Stimulated activated CD4-positive, alpha-beta T cell treated with anti-CD3 and anti-CD28 coated beads, Interleukin-1b, Interleukin-23, amount 100 ng/mL, for 1 hour (primary cell): ENCODE measurements around the gene CBLC.

ENCODE experiments used
- DNase-seq, 2 donors: peaks; one replicate each; pipeline ENCODE4 v3.0.0-alpha.2; 2020; ENCODE audit warnings: low read depth in 2 of 2

The CBLC gene

GRCh38 chr19:44799627-44800346 lies 22.1 kb downstream of the CBLC start:
- no peak for DNase-seq

GRCh38 chr19:44800461-44800860 lies 22.8 kb downstream of the CBLC start:
- DNase-seq, result peak; percentile 69 to 74

- no peak for DNase-seq
Measured at GRCh38 chr19:44803442-44804428, 26.0 kb downstream of the CBLC start.

DNA sequence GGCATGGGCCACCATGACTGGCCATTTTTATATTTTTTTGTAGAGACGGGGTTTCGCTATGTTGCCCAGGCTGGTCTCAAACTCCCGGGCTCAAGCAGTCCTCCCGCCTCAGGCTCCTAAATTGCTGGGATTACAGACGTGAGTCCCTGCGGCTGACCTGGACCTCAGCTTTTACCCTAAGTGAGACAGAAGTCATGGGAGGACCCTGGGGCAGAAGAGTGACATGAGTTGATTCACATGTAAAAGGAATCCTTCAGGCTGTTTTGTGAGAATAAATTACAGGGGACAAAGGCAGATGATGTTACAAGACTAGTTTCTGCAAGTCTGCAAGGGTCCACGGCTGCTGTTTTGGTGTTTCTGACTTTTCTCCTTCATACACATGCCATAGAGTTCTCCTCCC lies 28.6 kb downstream of the CBLC start:
- no peak for DNase-seq

GRCh38 chr19:44807162-44807561 lies 29.5 kb downstream of the CBLC start:
- DNase-seq, result no peak

DNA sequence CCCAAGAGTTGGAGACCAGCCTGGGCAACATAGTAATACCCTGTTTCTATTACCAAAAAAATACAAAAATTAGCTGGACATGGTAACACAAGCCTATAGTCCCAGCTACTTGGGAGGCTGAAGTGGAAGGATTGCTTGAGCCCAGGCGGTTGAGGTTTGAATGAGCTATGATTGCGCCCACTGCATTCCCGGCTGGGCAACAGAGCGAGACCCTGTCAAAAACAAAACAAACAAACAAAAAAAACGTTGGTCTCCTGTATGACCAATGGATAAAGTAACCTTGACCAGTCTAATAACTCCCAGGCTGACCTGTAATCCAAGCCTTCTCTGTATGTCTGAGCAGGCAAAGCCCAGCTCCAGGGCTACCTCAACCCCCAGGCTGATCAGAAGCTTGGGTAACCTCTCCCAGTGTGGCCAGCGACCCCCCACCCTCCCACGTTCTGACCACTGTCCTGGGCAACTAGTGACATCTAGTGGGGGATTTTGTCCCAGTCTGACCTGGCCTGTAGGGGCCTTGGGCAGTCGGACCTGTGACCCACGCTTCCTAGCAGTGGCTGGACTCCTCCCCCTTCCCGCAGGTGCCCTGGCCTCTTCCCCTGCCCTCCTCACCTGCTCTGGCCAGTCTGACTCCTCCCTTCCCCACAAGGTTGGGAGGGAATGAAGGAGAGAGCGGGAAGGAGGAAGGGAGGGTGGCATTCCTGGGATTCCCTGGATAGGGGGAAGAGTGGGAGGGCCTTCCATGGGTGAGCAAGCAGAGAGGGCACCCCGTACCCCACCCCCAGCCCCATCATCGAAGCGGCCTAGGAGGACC lies 30.2 kb downstream of the CBLC start:
- no peak for DNase-seq

GRCh38 chr19:44808463-44809371 lies 31.0 kb downstream of the CBLC start, which contains the start of gene BCAM:
BCAM (plus strand) TSS chr19:44809103; CDS start chr19:44809125, 22 bp downstream.
- no peak for DNase-seq

- no peak for DNase-seq
Measured at GRCh38 chr19:44809577-44810233, 32.0 kb downstream of the CBLC start.

GRCh38 chr19:44810234-44811121 lies 32.8 kb downstream of the CBLC start:
- DNase-seq, result no peak

GRCh38 chr19:44811122-44811419 lies 33.4 kb downstream of the CBLC start:
- no peak for DNase-seq

DNA sequence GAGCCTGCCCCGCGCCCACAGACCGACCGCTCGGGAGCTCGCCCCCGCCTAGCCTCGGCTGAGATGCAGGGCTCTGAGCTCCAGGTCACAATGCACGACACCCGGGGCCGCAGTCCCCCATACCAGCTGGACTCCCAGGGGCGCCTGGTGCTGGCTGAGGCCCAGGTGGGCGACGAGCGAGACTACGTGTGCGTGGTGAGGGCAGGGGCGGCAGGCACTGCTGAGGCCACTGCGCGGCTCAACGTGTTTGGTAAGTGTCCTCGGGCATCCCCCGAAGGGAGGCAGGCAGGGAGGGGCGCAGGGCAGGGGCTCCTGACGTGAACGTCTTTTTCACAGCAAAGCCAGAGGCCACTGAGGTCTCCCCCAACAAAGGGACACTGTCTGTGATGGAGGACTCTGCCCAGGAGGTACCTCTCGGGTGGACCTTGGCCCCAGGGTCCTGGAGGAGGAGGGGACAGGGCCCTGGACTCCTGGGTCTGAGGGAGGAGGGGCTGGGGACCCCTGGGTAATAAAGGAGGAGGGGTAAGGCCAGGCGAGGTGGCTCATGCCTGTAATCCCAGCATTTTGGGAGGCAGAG lies 34.5 kb downstream of the CBLC start:
- DNase-seq, result no peak

DNA sequence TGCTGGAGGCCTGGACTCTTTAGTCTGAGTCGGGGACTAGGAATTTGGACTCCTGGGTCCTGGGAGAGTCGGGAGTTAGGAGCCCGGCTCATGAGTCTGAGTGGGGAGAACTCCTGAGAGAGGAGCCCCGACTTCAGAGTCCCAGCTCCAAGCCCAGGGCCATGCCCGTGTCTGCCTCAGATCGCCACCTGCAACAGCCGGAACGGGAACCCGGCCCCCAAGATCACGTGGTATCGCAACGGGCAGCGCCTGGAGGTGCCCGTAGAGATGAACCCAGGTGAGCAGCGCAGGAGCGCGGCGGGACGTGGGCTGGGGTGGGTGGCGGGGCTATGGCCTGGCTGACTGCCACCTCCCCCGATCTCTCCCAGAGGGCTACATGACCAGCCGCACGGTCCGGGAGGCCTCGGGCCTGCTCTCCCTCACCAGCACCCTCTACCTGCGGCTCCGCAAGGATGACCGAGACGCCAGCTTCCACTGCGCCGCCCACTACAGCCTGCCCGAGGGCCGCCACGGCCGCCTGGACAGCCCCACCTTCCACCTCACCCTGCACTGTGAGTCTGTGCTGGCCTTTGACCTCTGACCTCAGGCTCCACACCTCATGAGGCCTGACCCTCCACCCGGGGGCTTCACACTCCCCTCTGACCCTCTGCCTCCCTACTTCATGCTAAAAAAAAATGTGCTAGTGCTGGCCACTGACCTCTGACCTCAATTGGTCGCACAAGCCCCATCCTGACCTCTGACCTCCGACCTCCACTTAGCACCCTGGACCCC lies 35.6 kb downstream of the CBLC start:
- DNase-seq, result no peak

- DNase-seq, result no peak
Measured at GRCh38 chr19:44813841-44814470, 36.3 kb downstream of the CBLC start.

DNA sequence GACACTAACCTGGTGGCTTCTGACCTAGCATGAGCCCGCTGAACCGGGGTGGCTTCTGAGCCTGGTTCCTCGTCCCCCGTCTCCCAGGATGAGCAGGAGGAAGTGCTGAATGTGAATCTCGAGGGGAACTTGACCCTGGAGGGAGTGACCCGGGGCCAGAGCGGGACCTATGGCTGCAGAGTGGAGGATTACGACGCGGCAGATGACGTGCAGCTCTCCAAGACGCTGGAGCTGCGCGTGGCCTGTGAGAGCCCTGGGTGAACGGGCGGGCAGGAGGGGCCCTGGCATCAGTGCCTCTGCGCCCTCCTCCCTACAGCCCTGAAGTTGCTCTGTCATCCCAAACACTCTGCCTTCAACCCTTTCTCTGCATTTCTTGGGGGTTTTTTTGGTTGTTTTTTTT lies 36.8 kb downstream of the CBLC start:
- DNase-seq, result no peak

DNA sequence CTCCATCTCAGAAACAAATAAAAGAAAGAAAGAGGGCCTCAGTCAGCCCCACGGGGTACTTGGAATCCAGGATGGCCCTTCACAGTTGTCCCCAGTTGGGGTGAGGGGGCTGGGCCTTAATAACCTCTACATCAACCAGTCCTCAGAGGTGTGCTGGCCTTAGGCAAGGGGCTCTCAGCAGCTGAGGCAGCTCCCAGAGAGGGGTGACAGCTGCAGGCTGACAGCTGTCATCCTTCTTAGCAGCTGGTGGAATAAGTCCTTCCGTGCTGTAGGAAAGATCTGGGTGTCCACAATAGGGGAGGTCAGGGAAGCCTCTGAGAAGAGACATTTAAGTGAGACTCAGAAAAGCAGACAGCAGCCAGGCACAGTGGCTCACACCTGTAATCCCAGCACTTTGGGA lies 38.6 kb downstream of the CBLC start:
- DNase-seq, result no peak

DNA sequence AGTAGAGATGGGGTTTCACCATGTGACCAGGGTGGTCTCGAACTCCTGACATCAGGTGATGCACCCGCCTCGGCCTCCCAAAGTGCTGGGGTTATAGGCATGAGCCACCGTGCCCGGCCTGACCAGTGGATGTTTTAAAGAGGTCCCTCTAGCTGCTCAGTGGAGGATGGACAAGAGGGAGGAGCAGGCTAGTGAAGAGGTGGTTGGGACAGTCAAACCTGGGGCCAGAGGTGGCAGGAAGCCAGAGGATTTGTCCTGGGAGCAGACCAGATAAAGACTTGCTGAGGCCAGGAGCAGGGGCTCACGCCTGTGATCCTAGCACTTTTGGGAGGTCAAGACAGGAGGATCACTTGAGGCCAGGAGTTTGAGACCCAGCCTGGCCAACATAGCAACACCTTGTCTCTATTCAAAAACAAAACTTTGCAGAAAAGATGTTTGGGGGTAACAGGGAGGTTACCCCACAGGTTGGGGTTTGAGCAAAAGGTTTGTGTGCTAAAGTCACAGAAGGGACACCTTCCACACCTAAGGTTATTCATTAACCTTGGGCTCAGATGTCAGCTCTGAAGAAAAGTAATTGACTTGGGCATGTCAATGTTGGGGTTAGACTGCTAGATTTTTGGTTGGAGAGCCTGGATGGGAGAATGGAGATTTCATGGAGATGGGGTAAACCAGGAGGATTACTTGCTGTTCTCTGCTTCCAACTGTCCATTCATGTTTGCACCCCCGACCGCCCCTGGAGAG lies 40.2 kb downstream of the CBLC start:
- DNase-seq, result no peak

DNA sequence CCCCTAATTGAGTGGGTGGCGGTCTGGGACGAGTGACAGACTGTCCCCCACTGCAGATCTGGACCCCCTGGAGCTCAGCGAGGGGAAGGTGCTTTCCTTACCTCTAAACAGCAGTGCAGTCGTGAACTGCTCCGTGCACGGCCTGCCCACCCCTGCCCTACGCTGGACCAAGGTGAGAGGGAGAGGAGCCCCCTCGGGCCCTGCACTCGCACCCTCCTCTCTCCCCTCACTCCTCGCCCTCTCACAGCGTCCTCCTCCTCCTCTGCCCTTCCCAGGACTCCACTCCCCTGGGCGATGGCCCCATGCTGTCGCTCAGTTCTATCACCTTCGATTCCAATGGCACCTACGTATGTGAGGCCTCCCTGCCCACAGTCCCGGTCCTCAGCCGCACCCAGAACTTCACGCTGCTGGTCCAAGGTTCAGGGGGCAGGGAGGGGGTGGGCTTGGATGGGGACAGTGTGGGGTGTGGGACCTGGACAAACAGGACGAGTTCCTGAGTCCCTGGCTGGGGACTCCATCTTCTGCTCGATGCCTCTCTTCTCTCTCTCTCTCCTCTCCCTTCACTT lies 40.9 kb downstream of the CBLC start:
- no peak for DNase-seq
